OCI-LY1 (cell line): Measurements from ENCODE around the gene COL11A2.

ENCODE experiments used
- CTCF ChIP-seq: fragments of 200-600 bp; sonication (generic), shearing (Covaris generic); IDR thresholded peaks from 2 replicates; pipeline ENCODE4 v1.5.1; 2017; ENCODE audit warnings: mild to moderate bottlenecking, antibody characterized with exemption, low read length, moderate library complexity, mixed read lengths
- EZH2 ChIP-seq: fragments of 200-600 bp; sonication (generic), shearing (Covaris generic); IDR thresholded peaks from 2 replicates; pipeline ENCODE4 v1.8.0; 2017; ENCODE audit warnings: borderline replicate concordance, mixed run types, mild to moderate bottlenecking, antibody characterized with exemption, low read length, moderate library complexity, mixed read lengths

- TF ChIP-seq CTCF (peak; percentile 7; the same call in 1 of the 2 replicates), EZH2 (no peak)
These were observed 47.9 kb downstream of the COL11A2 start for GRCh38 chr6:33144373-33144772.
